Aorta (tissue), 5 donors: ENCODE results near the gene GALR3. TPM values are rescaled to one million over a fixed set of nuclear protein-coding genes. Genes with fewer than 3 reads are reported as not detected.
"Not testable (repeated sequence)": the region's sequence is repeated elsewhere in the genome, so short reads cannot be mapped to it uniquely, and the experiment has no call there.

ENCODE experiments used
- ATAC-seq: fragments of 200-7000 bp; cut with Tn5 transposase; one replicate; pipeline ENCODE4 v1.9.1; 2022; ENCODE audit warnings: moderate library complexity; ENCODE audit not compliant: low FRiP score
- DNase-seq, 2 donors: peaks; one replicate each; pipeline ENCODE4 v3.0.0-alpha.2; 2020
- H3K27ac ChIP-seq, 2 donors: one replicate each; pipeline ENCODE4 v1.5.1; 2013; ENCODE audit warnings: low read length in 2 of 2, mild to moderate bottlenecking in 2 of 2, moderate library complexity in 2 of 2, control low read depth in 1 of 2, inconsistent platforms in 1 of 2, low read depth in 1 of 2
- H3K27me3 ChIP-seq, 2 donors: one replicate each; pipeline ENCODE4 v1.6.1; 2013; ENCODE audit warnings: control low read depth in 1 of 2, low read length in 1 of 2, mild to moderate bottlenecking in 1 of 2, moderate library complexity in 1 of 2; ENCODE audit not compliant: insufficient read depth in 2 of 2, control insufficient read depth in 1 of 2
- H3K36me3 ChIP-seq, 2 donors: one replicate each; pipeline ENCODE4 v1.6.1; 2013; ENCODE audit warnings: control low read depth in 1 of 2, low read length in 1 of 2, mild to moderate bottlenecking in 1 of 2; ENCODE audit not compliant: insufficient read depth in 2 of 2, control insufficient read depth in 1 of 2
- H3K4me1 ChIP-seq, 2 donors: one replicate each; pipeline ENCODE4 v1.6.1; 2013; ENCODE audit warnings: low read length in 2 of 2, control low read depth in 1 of 2, mild to moderate bottlenecking in 1 of 2, moderate library complexity in 1 of 2; ENCODE audit not compliant: insufficient read depth in 2 of 2, control insufficient read depth in 1 of 2
- H3K4me3 ChIP-seq, 2 donors: one replicate each; pipeline ENCODE4 v1.5.1; 2013; ENCODE audit warnings: low read length in 2 of 2, control low read depth in 1 of 2, mild to moderate bottlenecking in 1 of 2
- H3K9me3 ChIP-seq: one replicate; pipeline ENCODE4 v1.6.1; 2013; ENCODE audit warnings: mild to moderate bottlenecking, low read length; ENCODE audit not compliant: control insufficient read depth
- WGBS, 2 donors: extraction: QIAGEN DNeasy Blood & Tissue Kit; methylation state at CpG; one replicate each; pipeline ENCODE4 v1.1.7; 2013; 5-methylcytosine and 5-hydroxymethylcytosine counted together
- intact Hi-C, 2 donors: fragments of 100-400 bp; cut with DNase I; formaldehyde crosslinking; loops; one replicate each; pipeline versions ENCODE4 v1.14.2 to v1.15.0; 2022
- polyA plus RNA-seq, 2 donors: library from polyadenylated mRNA; stranded (reverse); fragments of 200-250 nt; gene quantifications; one replicate each; pipeline ENCODE4 v1.2.3, GENCODE V29; 2013
- total RNA-seq, 2 donors: library from RNA; stranded (reverse); fragmentation: NEBNext Ultra II Directional; extraction: Animal tissue kit (Norgen Biotek cat#: 25700); gene quantifications; one replicate each; pipeline ENCODE4 v1.2.1, GENCODE V29; 2021
- donor health status: healthy with polysubstance abuse.
- donor health status: Bipolar disorder and iron deficiency.
- donor health status: DM: no; HTN: no; CAD: no.
- donor health status: DM: no; HTN: no; CAD: no.
- donor health status: DM: yes; HTN: yes; CAD: no.

The GALR3 gene
- total and polyA plus RNA-seq, 4 donors, result 0.28 TPM; not detected in 3

- H3K9me3 ChIP-seq, H3K27ac ChIP-seq, ATAC-seq, intact Hi-C loops, H3K4me1 ChIP-seq, H3K36me3 ChIP-seq, DNase-seq, H3K27me3 ChIP-seq, H3K4me3 ChIP-seq: not testable (repeated sequence)
- 65 to 69% methylated on average over 9 of the region's 9 CpGs for WGBS, 2 donors
These were observed 23.2 kb upstream of the GALR3 start for GRCh38 chr22:37799979-37800378.

DNA sequence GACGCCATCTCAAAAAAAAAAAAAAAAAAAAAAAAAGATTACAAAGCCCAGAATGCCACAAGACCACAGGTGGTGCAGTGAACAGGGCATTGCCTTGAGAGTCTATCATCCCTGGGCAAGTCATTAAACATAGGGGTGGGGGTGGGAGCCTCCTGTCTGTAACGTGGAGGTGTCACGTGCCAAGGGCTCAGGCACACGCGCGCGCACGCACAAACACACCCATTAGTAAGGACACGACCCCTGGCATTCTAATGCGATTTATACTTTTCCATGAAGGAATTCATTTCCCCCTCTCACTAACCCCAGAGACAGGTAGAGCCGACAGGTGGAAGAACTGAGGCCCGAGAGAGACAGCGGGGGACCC, 21.3 kb upstream of the GALR3 start:
- ATAC-seq (no peak), DNase-seq (no peak)
- Histone ChIP-seq H3K4me1 (peaks cover 0 to 4% of the 10 kb centered on the region in 2 donors), H3K36me3 (no peaks in the 10 kb centered on the region), H3K27me3 (no peaks in the 10 kb centered on the region), H3K9me3 (no peaks in the 10 kb centered on the region), H3K27ac (no peak overlapping the region), H3K4me3 (peak overlapping the region in 1 of 2 donors; percentile 34)
- WGBS, 2 donors, result 2 to 3% methylated on average over 13 of the region's 13 CpGs
- intact Hi-C loops, result no loop called here

GRCh38 chr22:37802310-37803194, 20.6 kb upstream of the GALR3 start:
- H3K36me3 ChIP-seq, result no peaks in the 10 kb centered on the region
- peak; percentile 79 to 83 for DNase-seq
- H3K4me1 ChIP-seq, result peaks cover 0 to 4% of the 10 kb centered on the region in 2 donors
- peak overlapping the region; percentile 27 to 34 for H3K4me3 ChIP-seq
- intact Hi-C loops, result no loop called here
- ATAC-seq, result peak; percentile 4
- no peak overlapping the region for H3K27ac ChIP-seq
- H3K27me3 ChIP-seq, result no peaks in the 10 kb centered on the region
- no peaks in the 10 kb centered on the region for H3K9me3 ChIP-seq
- 4% methylated on average over 57 to 63 of the region's 63 CpGs for WGBS, 2 donors

DNA sequence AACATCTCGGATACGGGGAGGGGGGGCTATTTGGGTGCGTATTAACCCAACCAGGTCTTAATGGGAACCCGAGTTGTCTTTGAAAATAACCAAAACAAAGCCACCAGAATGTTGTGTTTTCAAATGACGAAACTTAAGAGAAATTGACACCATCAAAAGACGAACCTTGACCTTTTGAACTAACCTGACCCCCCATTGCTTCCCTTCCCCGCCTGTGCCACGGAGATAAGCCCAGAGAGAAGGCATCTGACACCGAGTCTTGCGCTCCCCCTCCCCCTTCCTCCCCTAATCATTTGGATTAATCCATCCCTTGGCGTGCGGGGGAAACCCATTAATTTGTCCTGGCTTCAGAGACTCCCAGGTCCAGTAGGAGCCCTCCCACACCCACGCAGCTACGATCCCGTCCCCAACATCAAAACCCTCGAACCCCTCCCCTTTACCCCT, 20.0 kb upstream of the GALR3 start:
- WGBS, 2 donors, result 55 to 63% methylated on average over 16 of the region's 16 CpGs
- H3K36me3 ChIP-seq, result no peaks in the 10 kb centered on the region
- H3K27ac ChIP-seq, result no peak overlapping the region
- no peaks in the 10 kb centered on the region for H3K27me3 ChIP-seq
- H3K4me1 ChIP-seq, result peaks cover 0 to 4% of the 10 kb centered on the region in 2 donors
- intact Hi-C loops, result no loop called here
- ATAC-seq (no peak), DNase-seq (no peak)
- H3K9me3 ChIP-seq, result no peaks in the 10 kb centered on the region
- H3K4me3 ChIP-seq, result no peak overlapping the region

DNA sequence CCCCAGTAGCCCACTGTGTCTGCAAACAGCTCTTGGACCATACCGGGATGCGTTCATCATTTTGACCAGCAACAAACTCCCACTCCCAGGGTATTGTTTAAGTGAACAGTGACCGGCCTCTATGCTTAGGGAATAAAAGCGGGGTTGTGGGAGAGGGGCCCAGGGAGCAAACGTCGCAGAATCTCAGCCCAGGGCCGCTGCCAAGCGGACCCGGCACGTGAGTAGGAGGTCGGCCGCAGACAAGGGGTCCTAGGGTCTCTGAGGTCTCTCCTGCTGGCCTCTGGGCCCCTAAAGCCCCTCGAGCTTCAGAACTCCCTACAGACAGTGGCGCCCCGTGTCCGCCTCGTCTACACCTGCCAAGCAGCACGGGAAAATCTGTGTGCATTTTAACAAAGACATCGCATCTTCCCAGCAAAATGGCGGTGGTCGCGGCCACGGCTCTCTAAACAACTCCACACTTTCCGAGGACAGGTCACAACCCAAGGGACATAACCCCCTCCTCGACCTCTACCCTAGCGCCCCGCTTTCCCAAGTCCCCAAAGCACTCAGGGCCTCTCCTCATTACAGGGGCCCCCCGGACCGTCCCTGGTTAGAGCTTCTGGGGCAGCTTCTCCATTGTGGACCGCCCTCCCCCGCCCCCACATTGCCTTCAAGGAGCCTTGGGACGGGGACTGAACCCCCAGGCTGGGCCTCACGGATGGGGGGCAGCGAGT, 19.4 kb upstream of the GALR3 start:
- Histone ChIP-seq H3K9me3 (no peaks in the 10 kb centered on the region), H3K36me3 (no peaks in the 10 kb centered on the region), H3K4me1 (peaks cover 0 to 4% of the 10 kb centered on the region in 2 donors), H3K27me3 (no peaks in the 10 kb centered on the region), H3K27ac (no peak overlapping the region), H3K4me3 (no peak overlapping the region)
- 63% methylated on average over 34 of the region's 34 CpGs for WGBS, 2 donors
- ATAC-seq, result no peak
- DNase-seq, result no peak
- intact Hi-C loops, result no loop called here

DNA sequence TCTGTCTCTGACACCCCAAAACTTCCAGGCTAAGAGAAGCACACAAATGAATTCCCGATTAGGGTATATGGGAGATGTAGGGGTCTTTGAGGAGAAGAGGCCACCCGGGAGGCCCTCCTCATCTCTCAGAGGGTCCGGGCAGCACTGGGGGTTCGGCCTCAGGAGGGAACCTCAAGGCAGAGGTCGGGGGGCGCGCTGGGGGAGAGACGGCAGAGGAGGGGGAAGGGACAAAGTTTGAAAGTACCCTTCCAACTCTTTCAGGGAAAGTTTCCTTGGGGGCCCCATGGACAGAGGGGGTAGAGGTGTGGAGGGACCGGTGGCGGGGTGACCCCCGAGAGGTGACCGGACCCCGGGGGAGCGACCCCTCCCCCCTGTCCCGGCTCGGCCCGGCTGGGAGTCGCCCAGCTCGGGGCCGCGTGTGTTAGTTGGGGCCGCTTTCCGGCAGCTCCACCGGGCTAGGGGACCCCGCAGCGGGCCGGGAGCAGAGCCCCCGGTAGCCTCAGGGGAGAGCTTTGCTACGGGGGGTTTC, 18.8 kb upstream of the GALR3 start:
- Histone ChIP-seq H3K36me3 (no peaks in the 10 kb centered on the region), H3K4me1 (peaks cover 0 to 4% of the 10 kb centered on the region in 2 donors), H3K27ac (no peak overlapping the region), H3K9me3 (no peaks in the 10 kb centered on the region), H3K4me3 (peak overlapping the region; percentile 30 to 75), H3K27me3 (no peaks in the 10 kb centered on the region)
- intact Hi-C loops, result no loop called here
- WGBS, 2 donors, result 3 to 7% methylated on average over 12 to 29 of the region's 29 CpGs
- DNase-seq (no peak), ATAC-seq (no peak)

- H3K4me1 ChIP-seq, result peaks cover 0 to 4% of the 10 kb centered on the region in 2 donors
These were observed 18.0 kb upstream of the GALR3 start for GRCh38 chr22:37804881-37805809.

DNA sequence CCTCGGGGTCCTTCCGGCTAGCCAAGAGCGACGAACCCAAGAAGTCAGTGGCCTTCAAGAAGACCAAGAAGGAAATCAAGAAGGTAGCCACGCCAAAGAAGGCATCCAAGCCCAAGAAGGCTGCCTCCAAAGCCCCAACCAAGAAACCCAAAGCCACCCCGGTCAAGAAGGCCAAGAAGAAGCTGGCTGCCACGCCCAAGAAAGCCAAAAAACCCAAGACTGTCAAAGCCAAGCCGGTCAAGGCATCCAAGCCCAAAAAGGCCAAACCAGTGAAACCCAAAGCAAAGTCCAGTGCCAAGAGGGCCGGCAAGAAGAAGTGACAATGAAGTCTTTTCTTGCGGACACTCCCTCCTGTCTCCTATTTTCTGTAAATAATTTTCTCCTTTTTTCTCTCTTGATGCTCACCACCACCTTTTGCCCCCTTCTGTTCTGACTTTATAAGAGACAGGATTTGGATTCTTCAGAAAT, 17.3 kb upstream of the GALR3 start:
- Histone ChIP-seq H3K4me1 (peaks cover 0 to 4% of the 10 kb centered on the region in 2 donors), H3K9me3 (no peaks in the 10 kb centered on the region), H3K36me3 (no peaks in the 10 kb centered on the region), H3K27ac (peak overlapping the region in 1 of 2 donors; percentile 49), H3K27me3 (no peaks in the 10 kb centered on the region), H3K4me3 (peak overlapping the region; percentile 1 to 32)
- intact Hi-C loops, result loop anchor here in 1 of 2 donors (5.0 kb wide), 1 partner anchor 146 kb away; the partner anchor contains the start of genes C22orf23 and POLR2F
- DNase-seq (no peak), ATAC-seq (no peak)
- 15 to 19% methylated on average over 10 of the region's 10 CpGs for WGBS, 2 donors

More at GRCh38 chr22:37804881-37805809, 18.0 kb upstream of the GALR3 start:
- ATAC-seq, result peak; percentile 83
- peak overlapping the region; percentile 30 to 75 for H3K4me3 ChIP-seq
- no peaks in the 10 kb centered on the region for H3K27me3 ChIP-seq
- peak; percentile 94 to 97 for DNase-seq
- WGBS, 2 donors, result 1 to 3% methylated on average over 73 to 87 of the region's 87 CpGs
- no peaks in the 10 kb centered on the region for H3K9me3 ChIP-seq
- H3K36me3 ChIP-seq, result no peaks in the 10 kb centered on the region
- intact Hi-C loops, result loop anchor here in 1 of 2 donors (5.0 kb wide), 1 partner anchor 147 kb away; the partner anchor contains the start of genes C22orf23 and POLR2F
- peak overlapping the region; percentile 49 to 53 for H3K27ac ChIP-seq
